ENCODE results near the gene CSRP1.
"Not testable (repeated sequence)": the region's sequence is repeated elsewhere in the genome, so short reads cannot be mapped to it uniquely, and the experiment has no call there.

The CSRP1 gene

GRCh38 chr1:201506557-201507359 is at the start of gene CSRP1:
CSRP1 (minus strand) TSS chr1:201507123; CDS start chr1:201496303, 10,820 bp downstream.
- DNase-seq (ENCODE audit: low read depth): peak; percentile 65

GRCh38 chr1:201555593-201555945 is 48.6 kb upstream of the CSRP1 start:
- no peak for DNase-seq (ENCODE audit: low read depth)

GRCh38 chr1:201554789-201555592 is 48.1 kb upstream of the CSRP1 start:
- DNase-seq (ENCODE audit: low read depth): no peak

GRCh38 chr1:201554190-201554600 is 47.3 kb upstream of the CSRP1 start:
- no peak for DNase-seq (ENCODE audit: low read depth)

- no peak for DNase-seq (ENCODE audit: low read depth)
Observed at GRCh38 chr1:201553496-201554189, 46.7 kb upstream of the CSRP1 start.

- DNase-seq (ENCODE audit: low read depth): no peak
Observed at GRCh38 chr1:201552941-201553351, 46.0 kb upstream of the CSRP1 start.

- no peak for DNase-seq (ENCODE audit: low read depth)
Observed at GRCh38 chr1:201551877-201552731, 45.2 kb upstream of the CSRP1 start.

GRCh38 chr1:201551096-201551495 is 44.2 kb upstream of the CSRP1 start:
- DNase-seq (ENCODE audit: low read depth): no peak

- DNase-seq (ENCODE audit: low read depth): not testable (repeated sequence)
Observed at GRCh38 chr1:201549522-201549921, 42.6 kb upstream of the CSRP1 start.

- no peak for DNase-seq (ENCODE audit: low read depth)
Observed at GRCh38 chr1:201545851-201546492, 39.0 kb upstream of the CSRP1 start.

GRCh38 chr1:201544710-201545109 is 37.8 kb upstream of the CSRP1 start:
- DNase-seq (ENCODE audit: low read depth): no peak

- DNase-seq (ENCODE audit: low read depth): no peak
Observed at GRCh38 chr1:201543871-201544642, 37.1 kb upstream of the CSRP1 start.

- DNase-seq (ENCODE audit: low read depth): no peak
Observed at GRCh38 chr1:201542309-201543035, 35.5 kb upstream of the CSRP1 start.

GRCh38 chr1:201540846-201541735 is 34.2 kb upstream of the CSRP1 start:
- no peak for DNase-seq (ENCODE audit: low read depth)

GRCh38 chr1:201539561-201540431 is 32.9 kb upstream of the CSRP1 start:
- DNase-seq (ENCODE audit: low read depth): no peak

GRCh38 chr1:201538612-201539551 is 32.0 kb upstream of the CSRP1 start, which contains the start of gene NAV1:
NAV1 (plus strand) TSS chr1:201539127; CDS start chr1:201622885, 83,758 bp downstream.
- DNase-seq (ENCODE audit: low read depth): no peak

Measured in activated gamma-delta T cell treated with anti-CD3 and anti-CD28 coated beads, Interleukin-2, amount 50 U/mL, for 16 hours (primary cell).